Measurements from ENCODE around the gene ATP6V0E2.

The ATP6V0E2 gene

DNA sequence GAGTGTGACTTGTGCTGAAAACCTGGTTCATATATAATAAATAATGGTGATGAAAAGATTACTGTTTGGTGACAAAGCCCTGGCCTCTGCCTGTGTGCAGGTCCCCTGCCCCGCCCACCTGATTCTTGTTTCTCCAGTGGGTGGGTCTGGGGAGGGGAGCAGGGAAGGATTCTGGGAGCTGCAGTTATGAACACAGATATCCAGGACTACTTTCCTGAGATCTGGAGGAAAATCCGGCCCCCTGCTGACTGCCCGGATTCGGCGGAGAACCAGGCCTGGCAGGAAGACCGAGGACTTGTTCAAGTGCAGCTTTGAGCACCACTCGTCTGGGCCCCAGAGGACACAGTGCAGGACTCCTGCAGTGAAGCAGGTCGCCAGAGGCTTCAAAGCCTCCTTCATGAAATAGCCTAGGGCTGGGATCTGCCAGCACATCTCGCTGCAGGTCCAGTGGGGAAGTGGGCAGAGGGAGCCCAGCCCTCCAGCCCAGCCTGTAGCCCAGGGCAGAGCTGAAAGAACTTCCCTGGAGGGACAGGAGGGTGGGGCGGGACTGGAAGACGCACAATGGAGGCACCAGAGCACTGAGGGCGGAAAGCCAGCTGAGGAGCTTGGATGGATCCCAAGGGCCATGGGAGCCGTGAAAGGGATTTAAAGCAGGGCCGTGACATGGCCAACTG lies 7.0 kb downstream of the ATP6V0E2 start:
- DNase-seq (ENCODE audit: low read depth) = peak; percentile 3
- no peak overlapping the region for H3K4me3 ChIP-seq (ENCODE audit: low read depth, low read length)
- TF ChIP-seq, protein P1, sequence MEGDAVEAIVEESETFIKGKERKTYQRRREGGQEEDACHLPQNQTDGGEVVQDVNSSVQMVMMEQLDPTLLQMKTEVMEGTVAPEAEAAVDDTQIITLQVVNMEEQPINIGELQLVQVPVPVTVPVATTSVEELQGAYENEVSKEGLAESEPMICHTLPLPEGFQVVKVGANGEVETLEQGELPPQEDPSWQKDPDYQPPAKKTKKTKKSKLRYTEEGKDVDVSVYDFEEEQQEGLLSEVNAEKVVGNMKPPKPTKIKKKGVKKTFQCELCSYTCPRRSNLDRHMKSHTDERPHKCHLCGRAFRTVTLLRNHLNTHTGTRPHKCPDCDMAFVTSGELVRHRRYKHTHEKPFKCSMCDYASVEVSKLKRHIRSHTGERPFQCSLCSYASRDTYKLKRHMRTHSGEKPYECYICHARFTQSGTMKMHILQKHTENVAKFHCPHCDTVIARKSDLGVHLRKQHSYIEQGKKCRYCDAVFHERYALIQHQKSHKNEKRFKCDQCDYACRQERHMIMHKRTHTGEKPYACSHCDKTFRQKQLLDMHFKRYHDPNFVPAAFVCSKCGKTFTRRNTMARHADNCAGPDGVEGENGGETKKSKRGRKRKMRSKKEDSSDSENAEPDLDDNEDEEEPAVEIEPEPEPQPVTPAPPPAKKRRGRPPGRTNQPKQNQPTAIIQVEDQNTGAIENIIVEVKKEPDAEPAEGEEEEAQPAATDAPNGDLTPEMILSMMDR (IDR thresholded peaks at IDR 0.05; ENCODE audit: low read depth, low read length) = no peak
- TF ChIP-seq MYC (IDR thresholded peaks at IDR 0.05; ENCODE audit: low read depth, low read length) = no peak
- no peak for TF ChIP-seq POLR2A (IDR thresholded peaks at IDR 0.05; ENCODE audit: extremely low read depth, insufficient read length)
- TF ChIP-seq, protein P2, sequence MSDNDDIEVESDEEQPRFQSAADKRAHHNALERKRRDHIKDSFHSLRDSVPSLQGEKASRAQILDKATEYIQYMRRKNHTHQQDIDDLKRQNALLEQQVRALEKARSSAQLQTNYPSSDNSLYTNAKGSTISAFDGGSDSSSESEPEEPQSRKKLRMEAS (IDR thresholded peaks at IDR 0.05; ENCODE audit: low read depth, low read length) = no peak

DNA sequence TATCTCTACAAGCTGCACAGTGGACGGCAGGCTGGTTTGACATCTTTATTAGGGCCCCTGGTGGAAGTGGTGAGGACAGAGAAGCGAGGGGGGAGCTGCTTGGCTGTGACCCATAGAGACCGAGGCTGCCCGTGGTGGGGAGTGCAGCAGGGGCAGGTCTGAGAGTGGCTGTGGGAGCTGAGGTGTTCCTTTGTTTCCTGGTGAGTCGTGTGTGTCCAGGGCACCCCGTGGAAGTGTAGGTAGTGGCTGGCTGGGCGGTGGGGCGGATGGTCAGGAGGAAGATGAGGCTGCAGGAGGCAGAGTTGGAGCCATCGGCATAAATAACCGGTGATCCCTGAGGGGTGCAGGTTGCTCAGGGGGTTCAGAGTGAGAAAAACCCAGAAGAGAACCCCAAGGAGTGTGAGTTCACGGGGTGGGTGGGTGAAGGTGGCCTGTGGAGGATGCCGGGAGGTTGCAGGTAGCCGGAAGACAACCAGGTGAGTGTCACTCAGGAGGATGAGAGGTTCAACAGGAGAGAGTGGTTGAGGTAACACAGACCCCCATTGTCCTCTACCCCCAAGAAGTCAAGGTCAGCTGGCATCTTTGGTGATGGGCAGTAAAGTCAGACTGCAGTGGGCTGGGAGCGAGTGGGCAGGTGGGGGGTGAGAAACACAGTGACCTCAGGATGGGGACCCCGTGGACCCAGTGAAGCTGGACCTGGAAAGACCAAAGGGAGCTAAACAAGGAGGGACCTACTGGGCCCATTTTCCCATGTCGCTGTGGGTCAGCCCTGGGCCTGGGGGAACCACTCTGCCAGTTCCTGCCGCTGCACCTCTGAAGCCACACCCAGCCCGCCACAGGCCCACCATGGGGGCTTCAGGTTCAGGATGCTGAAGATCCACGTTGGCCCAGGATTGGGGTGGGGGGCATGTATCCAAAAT lies 7.8 kb downstream of the ATP6V0E2 start:
- TF ChIP-seq POLR2A (IDR thresholded peaks at IDR 0.05; ENCODE audit: extremely low read depth, insufficient read length) (no peak), MYC (IDR thresholded peaks at IDR 0.05; ENCODE audit: low read depth, low read length) (no peak)
- TF ChIP-seq, protein P2 (IDR thresholded peaks at IDR 0.05; ENCODE audit: low read depth, low read length) = no peak
- TF ChIP-seq, protein P1 (IDR thresholded peaks at IDR 0.05; ENCODE audit: low read depth, low read length) = no peak
- H3K4me3 ChIP-seq (ENCODE audit: low read depth, low read length) = no peak overlapping the region

DNA sequence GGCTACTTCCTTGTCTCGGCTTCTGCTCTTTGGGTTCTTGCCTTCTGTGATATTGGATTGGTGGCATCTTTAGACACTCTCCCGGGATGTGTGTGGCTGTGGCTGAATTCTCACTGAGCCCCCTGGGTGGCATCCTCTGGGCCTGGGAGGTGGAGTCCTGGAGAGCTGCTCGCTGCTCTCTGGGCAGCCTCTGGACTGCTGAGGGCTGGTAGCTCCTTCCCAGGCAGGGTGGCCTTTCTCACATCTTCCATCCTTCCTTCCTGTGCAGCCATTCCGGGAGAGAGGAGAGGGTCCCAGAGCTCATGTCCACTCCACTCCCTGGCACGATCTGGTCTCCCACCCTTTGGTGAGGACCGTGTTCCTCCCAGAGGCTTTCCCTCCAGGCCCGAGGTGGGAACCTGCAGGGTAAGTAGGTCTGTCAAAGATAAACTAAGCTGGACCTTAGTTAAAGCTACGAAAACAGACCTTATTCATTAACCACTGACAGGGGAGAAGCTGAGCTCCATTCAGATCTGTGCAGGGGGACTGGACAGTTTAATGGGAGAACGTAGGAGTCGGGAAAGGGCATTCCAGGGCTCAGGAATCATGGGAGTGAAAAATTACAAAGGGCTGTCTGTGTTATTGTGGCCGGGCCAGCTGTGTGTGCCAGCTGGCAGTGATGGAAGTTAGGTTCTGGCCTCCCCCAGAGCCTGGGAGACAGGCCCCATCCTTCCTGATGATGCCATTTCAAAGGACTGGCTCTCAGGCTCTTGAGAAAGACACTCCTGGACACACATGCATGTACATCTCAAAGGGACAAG lies 8.7 kb downstream of the ATP6V0E2 start:
- H3K4me3 ChIP-seq (ENCODE audit: low read depth, low read length) = no peak overlapping the region
- TF ChIP-seq, protein P1 (IDR thresholded peaks at IDR 0.05; ENCODE audit: low read depth, low read length) = no peak
- TF ChIP-seq MYC (IDR thresholded peaks at IDR 0.05; ENCODE audit: low read depth, low read length) (no peak), POLR2A (IDR thresholded peaks at IDR 0.05; ENCODE audit: extremely low read depth, insufficient read length) (no peak)
- TF ChIP-seq, protein P2 (IDR thresholded peaks at IDR 0.05; ENCODE audit: low read depth, low read length) = no peak
- peak; percentile 2 for DNase-seq (ENCODE audit: low read depth)

More for the DNA sequence above, 7.8 kb downstream of the ATP6V0E2 start:
- DNase-seq (ENCODE audit: low read depth) = peak; percentile 2

DNA sequence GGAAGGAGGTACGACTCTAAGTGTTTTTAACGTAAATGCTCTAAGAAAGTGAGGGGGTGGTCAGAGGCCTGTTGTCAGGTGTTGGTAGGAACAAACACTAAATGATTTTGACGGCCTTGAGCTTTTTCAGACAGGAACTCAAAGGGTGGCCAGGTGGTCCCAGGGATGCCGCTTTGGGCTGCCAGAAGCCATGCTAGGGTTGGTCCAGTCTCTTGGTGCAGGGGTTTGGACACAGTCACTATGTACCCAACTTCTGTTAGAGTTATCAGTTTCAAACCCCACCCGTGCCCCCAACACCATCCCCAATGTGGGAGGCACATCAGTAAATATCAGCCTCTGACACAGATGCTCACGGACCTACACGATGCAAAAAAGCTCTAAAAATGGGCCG lies 9.3 kb downstream of the ATP6V0E2 start:
- TF ChIP-seq, protein P1 (IDR thresholded peaks at IDR 0.05; ENCODE audit: low read depth, low read length) = no peak
- peak; percentile 1 for DNase-seq (ENCODE audit: low read depth)
- no peak overlapping the region for H3K4me3 ChIP-seq (ENCODE audit: low read depth, low read length)

DNA sequence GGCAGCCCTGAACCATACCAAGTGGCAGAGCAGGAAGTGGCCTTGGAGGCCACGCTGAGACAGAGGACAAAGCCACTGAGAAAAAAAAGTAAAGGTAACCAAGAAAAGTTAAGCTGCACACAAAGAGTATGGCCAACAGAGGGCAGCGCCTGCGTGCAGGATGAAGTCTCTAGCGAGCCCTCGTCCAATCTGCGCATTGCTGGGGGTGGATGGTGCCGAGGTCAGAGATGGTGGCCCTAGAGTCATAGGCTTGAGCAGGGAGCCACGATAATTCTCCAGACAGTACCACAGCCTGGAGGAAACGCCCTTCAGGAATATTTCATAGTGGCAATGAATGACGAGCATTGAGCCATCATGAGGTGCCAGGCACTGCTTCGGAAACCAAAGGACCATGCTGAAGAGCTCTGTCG lies 9.7 kb downstream of the ATP6V0E2 start:
- no peak overlapping the region for H3K4me3 ChIP-seq (ENCODE audit: low read depth, low read length)
- peak; percentile 82 for DNase-seq (ENCODE audit: low read depth)
- no peak for TF ChIP-seq POLR2A (IDR thresholded peaks at IDR 0.05; ENCODE audit: extremely low read depth, insufficient read length)
- TF ChIP-seq, protein P2 (IDR thresholded peaks at IDR 0.05; ENCODE audit: low read depth, low read length) = no peak
- no peak for TF ChIP-seq MYC (IDR thresholded peaks at IDR 0.05; ENCODE audit: low read depth, low read length)
- TF ChIP-seq, protein P1 (IDR thresholded peaks at IDR 0.05; ENCODE audit: low read depth, low read length) = peak; percentile 94
